Measurements from ENCODE around the gene UCK2. TPM values are rescaled to one million over a fixed set of nuclear protein-coding genes. Genes with fewer than 3 reads are reported as not detected.

Gene UCK2
- polyA plus RNA-seq, 2 of the 4 experiments (the other 2 are of a cell fraction), result 72.4 to 98.9 TPM

- H3K4me3 ChIP-seq, result no peak overlapping the region
- peak overlapping the region; percentile 65 for H3K4me2 ChIP-seq
- DNase-seq (ENCODE audit: low read depth in 1 of 2, low spot score in 1 of 2), result no peak
- no peak for ATAC-seq
- no peaks in the 10 kb centered on the region for H3K9me3 ChIP-seq
- H3K4me1 ChIP-seq, result peaks cover 71% of the 10 kb centered on the region
- no peak for FAIRE-seq
- 17% methylated on average over 3 of the region's 3 CpGs for WGBS (ENCODE audit: missing lambda C conversion rate)
- TF ChIP-seq CBX2 (IDR thresholded peaks at IDR 0.05; ENCODE audit: borderline replicate concordance, low read depth) (no peak), HEYL (CRISPR knock-in tag; IDR thresholded peaks at IDR 0.05) (no peak), BHLHE40 (IDR thresholded peaks at IDR 0.05; ENCODE audit: low read depth, low read length) (no peak), KDM1A (IDR thresholded peaks at IDR 0.05; ENCODE audit: low read depth) (no peak), NPAS2 (CRISPR knock-in tag; IDR thresholded peaks at IDR 0.05; ENCODE audit: borderline replicate concordance) (no peak), REST (IDR thresholded peaks at IDR 0.05) (no peak), EHF (CRISPR knock-in tag; IDR thresholded peaks at IDR 0.05) (no peak), FOSL2 (IDR thresholded peaks at IDR 0.05) (no peak), FOSL2 (CRISPR knock-in tag; IDR thresholded peaks at IDR 0.05) (no peak), POLR2AphosphoS2 (conservative IDR thresholded peaks at IDR 0.05; ENCODE audit: low read length) (no peak), EHMT2 (IDR thresholded peaks at IDR 0.05; ENCODE audit: low read depth) (no peak), POLR2A (IDR thresholded peaks at IDR 0.05; ENCODE audit: low read length) (no peak), RCOR1 (IDR thresholded peaks at IDR 0.05; ENCODE audit: low read depth, low read length) (no peak), ZSCAN20 (CRISPR knock-in tag; IDR thresholded peaks at IDR 0.05) (no peak)
- TF ChIP-seq, protein P1, sequence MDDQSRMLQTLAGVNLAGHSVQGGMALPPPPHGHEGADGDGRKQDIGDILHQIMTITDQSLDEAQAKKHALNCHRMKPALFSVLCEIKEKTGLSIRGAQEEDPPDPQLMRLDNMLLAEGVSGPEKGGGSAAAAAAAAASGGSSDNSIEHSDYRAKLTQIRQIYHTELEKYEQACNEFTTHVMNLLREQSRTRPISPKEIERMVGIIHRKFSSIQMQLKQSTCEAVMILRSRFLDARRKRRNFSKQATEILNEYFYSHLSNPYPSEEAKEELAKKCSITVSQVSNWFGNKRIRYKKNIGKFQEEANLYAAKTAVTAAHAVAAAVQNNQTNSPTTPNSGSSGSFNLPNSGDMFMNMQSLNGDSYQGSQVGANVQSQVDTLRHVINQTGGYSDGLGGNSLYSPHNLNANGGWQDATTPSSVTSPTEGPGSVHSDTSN (IDR thresholded peaks at IDR 0.05), result no peak
- ChIA-PET POLR2A (interaction anchor here (1.3 to 2.3 kb wide), 2 partner anchors 28 to 88 kb away, joined by 5 to 6 read pairs; partner anchors contain the start of gene TMCO1), CTCF (interaction anchor here (0.6 to 1.0 kb wide), 2 partner anchors 27 to 285 kb away, joined by 3 to 4 read pairs; no protein-coding TSS in a partner anchor)
- H3K27ac ChIP-seq, result peak overlapping the region; percentile 50 to 66; a peak in 5 of 6 replicates
Observed at GRCh38 chr1:165856606-165857005, 29.2 kb downstream of the UCK2 start.

GRCh38 chr1:165857046-165857801 is 29.8 kb downstream of the UCK2 start:
- Histone ChIP-seq H3K27ac (peak overlapping the region; percentile 57 to 66; a peak in 5 of 6 replicates), H3K4me1 (peaks cover 70% of the 10 kb centered on the region), H3K9me3 (no peaks in the 10 kb centered on the region), H3K4me3 (no peak overlapping the region), H3K4me2 (peak overlapping the region; percentile 65)
- DNase-seq (ENCODE audit: low read depth in 1 of 2, low spot score in 1 of 2), result peak; percentile 33 to 52
- WGBS (ENCODE audit: missing lambda C conversion rate), result 68% methylated on average over 8 of the region's 8 CpGs
- CTCF ChIA-PET, result no interaction called here
- peak; percentile 50 to 57; a peak in 5 of 6 replicates for ATAC-seq
- TF ChIP-seq JUNB (IDR thresholded peaks at IDR 0.05), result peak; percentile 12; the same call in 1 of the 2 replicates
- TF ChIP-seq FOSL2 (IDR thresholded peaks at IDR 0.05), result no peak
- no peak for TF ChIP-seq FOSL2 (CRISPR knock-in tag; IDR thresholded peaks at IDR 0.05)
- peak; percentile 58 to 85; a peak in 3 of 4 replicates for TF ChIP-seq CEBPB (IDR thresholded peaks at IDR 0.05)
- TF ChIP-seq MAX (IDR thresholded peaks at IDR 0.05), result peak; percentile 57
- POLR2A ChIA-PET, result interaction anchor here (1.3 kb wide), 1 partner anchor 88 kb away, joined by 5 read pairs; the partner anchor contains the start of gene TMCO1
- no peak for FAIRE-seq

DNA sequence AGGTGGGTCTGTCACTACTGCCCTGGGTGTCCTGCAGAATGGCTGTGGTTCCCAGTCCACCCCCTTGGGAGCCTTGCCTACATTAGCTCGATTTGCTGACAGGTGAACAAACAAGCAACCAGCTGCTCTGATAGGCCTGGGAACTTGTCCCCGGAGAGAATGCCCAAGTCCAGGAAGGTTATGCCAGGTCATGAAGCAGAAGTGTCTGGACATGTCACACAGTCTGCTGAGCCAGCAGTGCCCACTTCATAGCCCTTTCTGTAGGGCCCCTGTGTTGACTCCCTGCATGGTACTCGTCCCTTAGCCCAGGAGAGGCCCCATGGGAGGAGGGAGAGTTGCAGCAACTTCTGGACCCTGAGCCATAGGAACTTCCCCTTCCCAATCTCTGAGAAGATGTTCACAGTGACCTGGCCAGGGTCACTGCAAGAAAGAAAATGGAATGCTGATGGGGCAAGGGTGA is 31.0 kb downstream of the UCK2 start:
- DNase-seq (ENCODE audit: low read depth in 1 of 2, low spot score in 1 of 2), result no peak
- no peak for ATAC-seq
- ChIA-PET POLR2A (no interaction called here), CTCF (no interaction called here)
- H3K4me1 ChIP-seq, result peaks cover 59% of the 10 kb centered on the region
- FAIRE-seq, result no peak
- 40% methylated on average over 3 of the region's 3 CpGs for WGBS (ENCODE audit: missing lambda C conversion rate)
- peak overlapping the region; percentile 65 for H3K4me2 ChIP-seq
- H3K27ac ChIP-seq, result peak overlapping the region; percentile 57 to 66; a peak in 4 of 6 replicates
- no peaks in the 10 kb centered on the region for H3K9me3 ChIP-seq
- no peak overlapping the region for H3K4me3 ChIP-seq
- no peak for TF ChIP-seq ZSCAN20 (CRISPR knock-in tag; IDR thresholded peaks at IDR 0.05)
- TF ChIP-seq CHD4 (IDR thresholded peaks at IDR 0.05; ENCODE audit: borderline replicate concordance), result no peak
- TF ChIP-seq EP300 (IDR thresholded peaks at IDR 0.05), result no peak
- no peak for TF ChIP-seq CHD2 (IDR thresholded peaks at IDR 0.05; ENCODE audit: low read length, partially characterized antibody)
- no peak for TF ChIP-seq FOSB (CRISPR knock-in tag; IDR thresholded peaks at IDR 0.05)
- TF ChIP-seq RCOR1 (IDR thresholded peaks at IDR 0.05; ENCODE audit: low read depth, low read length), result no peak
- TF ChIP-seq, protein P2, sequence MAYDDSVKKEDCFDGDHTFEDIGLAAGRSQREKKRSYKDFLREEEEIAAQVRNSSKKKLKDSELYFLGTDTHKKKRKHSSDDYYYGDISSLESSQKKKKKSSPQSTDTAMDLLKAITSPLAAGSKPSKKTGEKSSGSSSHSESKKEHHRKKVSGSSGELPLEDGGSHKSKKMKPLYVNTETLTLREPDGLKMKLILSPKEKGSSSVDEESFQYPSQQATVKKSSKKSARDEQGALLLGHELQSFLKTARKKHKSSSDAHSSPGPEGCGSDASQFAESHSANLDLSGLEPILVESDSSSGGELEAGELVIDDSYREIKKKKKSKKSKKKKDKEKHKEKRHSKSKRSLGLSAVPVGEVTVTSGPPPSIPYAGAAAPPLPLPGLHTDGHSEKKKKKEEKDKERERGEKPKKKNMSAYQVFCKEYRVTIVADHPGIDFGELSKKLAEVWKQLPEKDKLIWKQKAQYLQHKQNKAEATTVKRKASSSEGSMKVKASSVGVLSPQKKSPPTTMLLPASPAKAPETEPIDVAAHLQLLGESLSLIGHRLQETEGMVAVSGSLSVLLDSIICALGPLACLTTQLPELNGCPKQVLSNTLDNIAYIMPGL (CRISPR knock-in tag; IDR thresholded peaks at IDR 0.05; ENCODE audit: borderline replicate concordance), result no peak
- no peak for TF ChIP-seq JUNB (IDR thresholded peaks at IDR 0.05)
- TF ChIP-seq, protein P3, sequence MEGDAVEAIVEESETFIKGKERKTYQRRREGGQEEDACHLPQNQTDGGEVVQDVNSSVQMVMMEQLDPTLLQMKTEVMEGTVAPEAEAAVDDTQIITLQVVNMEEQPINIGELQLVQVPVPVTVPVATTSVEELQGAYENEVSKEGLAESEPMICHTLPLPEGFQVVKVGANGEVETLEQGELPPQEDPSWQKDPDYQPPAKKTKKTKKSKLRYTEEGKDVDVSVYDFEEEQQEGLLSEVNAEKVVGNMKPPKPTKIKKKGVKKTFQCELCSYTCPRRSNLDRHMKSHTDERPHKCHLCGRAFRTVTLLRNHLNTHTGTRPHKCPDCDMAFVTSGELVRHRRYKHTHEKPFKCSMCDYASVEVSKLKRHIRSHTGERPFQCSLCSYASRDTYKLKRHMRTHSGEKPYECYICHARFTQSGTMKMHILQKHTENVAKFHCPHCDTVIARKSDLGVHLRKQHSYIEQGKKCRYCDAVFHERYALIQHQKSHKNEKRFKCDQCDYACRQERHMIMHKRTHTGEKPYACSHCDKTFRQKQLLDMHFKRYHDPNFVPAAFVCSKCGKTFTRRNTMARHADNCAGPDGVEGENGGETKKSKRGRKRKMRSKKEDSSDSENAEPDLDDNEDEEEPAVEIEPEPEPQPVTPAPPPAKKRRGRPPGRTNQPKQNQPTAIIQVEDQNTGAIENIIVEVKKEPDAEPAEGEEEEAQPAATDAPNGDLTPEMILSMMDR (IDR thresholded peaks at IDR 0.05), result no peak
- TF ChIP-seq HOXB5 (CRISPR knock-in tag; IDR thresholded peaks at IDR 0.05), result no peak

Measured in A549 (cell line).